Heart left ventricle (tissue), 16 donors: ENCODE measurements around the gene CHD5. TPM values are rescaled to one million over a fixed set of nuclear protein-coding genes. Genes with fewer than 3 reads are reported as not detected.

Source experiments
- ATAC-seq, 4 donors: fragments of 200-7000 bp; cut with Tn5 transposase; one replicate each; pipeline ENCODE4 v1.9.1; 2020 to 2022; ENCODE audit warnings: moderate library complexity in 4 of 4, mild to moderate bottlenecking in 3 of 4, moderate number of reproducible peaks in 1 of 4
- DNase-seq, 5 donors: peaks; one replicate each; pipeline ENCODE4 v3.0.0-alpha.2; 2020
- H3K27ac ChIP-seq, 12 donors: fragments of 200-600 bp; sonication (generic) in 4 of 12; one replicate each; pipeline versions ENCODE4 v1.5.0 to v1.8.0; 2016 to 2022; ENCODE audit warnings: mild to moderate bottlenecking in 2 of 12
- H3K27me3 ChIP-seq, 9 donors: fragments of 200-600 bp; sonication (generic) in 2 of 9; one replicate each; pipeline versions ENCODE4 v1.5.1 to v1.8.0; 2016 to 2022; ENCODE audit warnings: mild to moderate bottlenecking in 3 of 9
- H3K36me3 ChIP-seq, 9 donors: fragments of 200-600 bp; sonication (generic) in 2 of 9; one replicate each; pipeline versions ENCODE4 v1.5.0 to v1.8.0; 2018 to 2022; ENCODE audit warnings: mild to moderate bottlenecking in 2 of 9
- H3K4me1 ChIP-seq, 12 donors: fragments of 200-600 bp; sonication (generic) in 4 of 12; one replicate each; pipeline versions ENCODE4 v1.5.0 to v1.8.0; 2016 to 2022; ENCODE audit warnings: mild to moderate bottlenecking in 3 of 12
- H3K4me3 ChIP-seq, 12 donors: fragments of 200-600 bp; sonication (generic) in 4 of 12; one replicate each; pipeline versions ENCODE4 v1.5.0 to v1.8.0; 2017 to 2022; ENCODE audit warnings: mild to moderate bottlenecking in 9 of 12, moderate library complexity in 4 of 12
- H3K9me3 ChIP-seq, 12 donors: fragments of 200-600 bp; sonication (generic) in 4 of 12; one replicate each; pipeline versions ENCODE4 v1.5.0 to v1.8.0; 2016 to 2022; ENCODE audit warnings: mild to moderate bottlenecking in 1 of 12
- CTCF ChIP-seq, 12 donors: fragments of 200-600 bp; sonication (generic) in 4 of 12; IDR thresholded peaks; one replicate each; pipeline versions ENCODE4 v1.5.0 to v1.8.0; 2018 to 2022; ENCODE audit warnings: antibody characterized with exemption in 12 of 12, mild to moderate bottlenecking in 5 of 12
- POLR2A ChIP-seq, 2 donors: fragments of 450-650 bp; IDR thresholded peaks; one replicate each; pipeline ENCODE4 v1.6.1; 2017; ENCODE audit warnings: antibody characterized with exemption in 2 of 2, mild to moderate bottlenecking in 2 of 2, moderate library complexity in 2 of 2
- WGBS, 4 donors: extraction: QIAGEN DNeasy Blood & Tissue Kit in 2 of 4; methylation state at CpG; one replicate each; pipeline versions ENCODE4 v1.1.5 to v1.1.7; 2013 to 2018; 5-methylcytosine and 5-hydroxymethylcytosine counted together
- intact Hi-C, 10 donors: fragments of 100-400 bp; cut with DNase I; formaldehyde crosslinking; loops; one replicate each; pipeline versions ENCODE4 v1.11.1 to v1.14.2; 2022
- polyA plus RNA-seq, 2 donors: library from polyadenylated mRNA; stranded (reverse); fragments of 200-250 nt; gene quantifications; one replicate each; pipeline ENCODE4 v1.2.3, GENCODE V29; 2013
- total RNA-seq, 9 donors: library from RNA; depleted of rRNA in 2 of 9; stranded (reverse); fragments of >200 nt in 2 of 9; fragmentation: NEBNext Ultra II Directional in 3 of 9; extraction: Animal tissue kit (Norgen Biotek cat#: 25700) in 3 of 9; gene quantifications; one replicate each; pipeline versions ENCODE4 v1.1.0 to v1.2.4, GENCODE V29; 2016 to 2023
- donor health status: ischemic (EF 13 %, LVEDD 7.1; RV severe dilation, severe dysfunction).
- donor health status: healthy with polysubstance abuse.
- donor health status: DM: no; HTN: yes; CAD: no.
- donor health status: DM: no; HTN: no; CAD: no.
- donor health status: ischemic (EF 25% LVEDD 6.9; RV normal size, moderate dysfunction).
- donor health status: ischemic (EF 25% LVEDD 5.7; RV mildly dilated, moderate dysfunction).
- donor health status: healthy.
- donor health status: DM: yes; HTN: yes; CAD: no.
- donor health status: ischemic (EF 35%, LVEDD 5.7; RV mildly dilated, moderate dysfunction).
- donor health status: nonischemic (EF 11% LVEDD 7.7; RV severe dilation, severe dysfunction).
- donor health status: DM: yes; HTN: yes; CAD: no.
- donor health status: PGD.
- donor health status: ischemic (EF 29% LVEDD 5.4; RV normal size, mild dysfunction).
- donor health status: nonischemic (EF 23%, LVEDD 6.1; RV moderate dilation, normal function).

CHD5 gene
- total and polyA plus RNA-seq, 11 donors, result 0.07 to 1.3 (median 0.22) TPM; not detected in 2

GRCh38 chr1:6123816-6124215, 56.3 kb downstream of the CHD5 start:
- intact Hi-C loops, result loop anchor here in 1 of 10 donors (5.0 kb wide), 1 partner anchor 43 kb away; no protein-coding TSS in a partner anchor
- ATAC-seq (no peak), DNase-seq (peak in 2 of 5 donors; percentile 7 to 46)
- WGBS, 4 donors, result 82 to 83% (median 82%) methylated on average over 3 to 10 of the region's 10 CpGs
- TF ChIP-seq POLR2A (IDR thresholded peaks at IDR 0.05) (no peak), CTCF (IDR thresholded peaks at IDR 0.05) (no peak)
- H3K27ac ChIP-seq, result no peak overlapping the region
- no peak overlapping the region for H3K4me3 ChIP-seq
- peaks cover 0 to 12% (median 0%) of the 10 kb centered on the region in 12 donors for H3K4me1 ChIP-seq
- H3K9me3 ChIP-seq, result no peaks in the 10 kb centered on the region
- H3K36me3 ChIP-seq, result no peaks in the 10 kb centered on the region
- peaks cover 0 to 26% (median 0%) of the 10 kb centered on the region in 9 donors for H3K27me3 ChIP-seq

DNA sequence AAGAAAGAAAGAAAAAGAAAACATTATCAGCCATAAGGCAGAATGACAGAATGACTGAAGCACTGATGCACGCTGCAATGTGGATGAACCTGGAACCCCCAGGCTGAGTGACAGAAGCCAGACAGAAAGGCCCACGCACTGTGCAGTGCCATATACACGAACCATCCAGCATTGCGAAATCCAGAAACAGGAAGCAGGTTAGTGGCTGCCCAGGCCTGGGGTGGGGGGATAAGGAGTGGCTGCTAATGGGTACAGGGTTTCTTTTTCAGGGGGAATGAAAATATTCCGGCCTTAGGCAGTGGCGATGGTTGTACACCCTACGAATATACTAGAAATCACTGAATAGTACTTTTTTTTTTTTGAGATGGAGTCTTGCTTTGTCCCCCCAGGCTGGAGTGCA, 57.0 kb downstream of the CHD5 start:
- Histone ChIP-seq H3K4me1 (peaks cover 0 to 12% (median 0%) of the 10 kb centered on the region in 12 donors), H3K27me3 (peaks cover 0 to 26% (median 0%) of the 10 kb centered on the region in 9 donors), H3K36me3 (no peaks in the 10 kb centered on the region), H3K27ac (no peak overlapping the region), H3K9me3 (peaks cover 0 to 1% (median 0%) of the 10 kb centered on the region in 12 donors), H3K4me3 (no peak overlapping the region)
- intact Hi-C loops, result loop anchor here in 1 of 10 donors (5.0 kb wide), 1 partner anchor 44 kb away; no protein-coding TSS in a partner anchor
- TF ChIP-seq CTCF (IDR thresholded peaks at IDR 0.05), result no peak
- whole genome bisulfite sequencing, 4 donors, result 74 to 85% (median 79%) methylated on average over 7 of the region's 7 CpGs
- ATAC-seq (no peak), DNase-seq (peak in 2 of 5 donors; percentile 17 to 21)

DNA sequence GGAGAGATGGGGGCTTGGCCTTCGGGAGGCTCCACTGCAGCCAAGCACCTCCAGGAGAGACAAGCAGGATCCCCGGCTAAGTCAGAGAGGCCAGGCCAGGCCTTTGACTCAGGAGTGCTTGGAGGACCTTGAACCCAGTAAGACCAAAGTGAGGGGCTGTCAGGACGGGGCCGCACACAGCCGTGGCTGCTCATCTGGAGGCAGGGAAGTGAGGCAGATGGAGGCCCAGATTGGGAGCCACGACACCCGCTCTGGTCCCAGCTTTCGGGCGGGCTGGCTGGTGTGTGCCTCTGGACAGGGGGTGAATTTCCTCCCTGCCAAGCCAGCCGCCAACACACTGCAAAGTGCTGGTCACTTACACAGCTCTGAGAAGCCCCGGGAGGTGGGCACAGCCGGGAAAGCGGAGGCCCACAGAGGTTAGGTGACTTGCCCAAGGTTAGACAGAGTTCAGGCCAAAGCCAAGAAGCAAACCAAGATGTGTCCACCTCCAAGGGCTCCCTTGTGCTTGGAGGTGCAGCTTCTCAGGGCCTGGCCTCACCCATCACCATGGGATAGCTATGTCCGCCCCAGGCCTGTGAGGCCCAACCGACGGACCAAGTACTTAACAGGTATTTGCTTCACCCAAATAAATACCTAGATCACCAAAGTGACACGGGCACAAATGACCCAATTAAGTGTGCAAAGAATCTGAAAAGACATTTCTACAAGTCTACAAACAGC, 58.3 kb downstream of the CHD5 start:
- no peaks in the 10 kb centered on the region for H3K4me1 ChIP-seq
- WGBS, 4 donors, result 91 to 97% (median 93%) methylated on average over 13 to 17 of the region's 17 CpGs
- peaks cover 0 to 18% (median 0%) of the 10 kb centered on the region in 9 donors for H3K27me3 ChIP-seq
- no peak overlapping the region for H3K27ac ChIP-seq
- no peaks in the 10 kb centered on the region for H3K36me3 ChIP-seq
- ATAC-seq (no peak), DNase-seq (peak in 3 of 5 donors; percentile 15 to 43 (median 18))
- no peak overlapping the region for H3K4me3 ChIP-seq
- intact Hi-C loops, result loop anchor here in 1 of 10 donors (5.0 kb wide), 1 partner anchor 45 kb away; no protein-coding TSS in a partner anchor
- peaks cover 0 to 14% (median 6%) of the 10 kb centered on the region in 12 donors for H3K9me3 ChIP-seq
- TF ChIP-seq CTCF (IDR thresholded peaks at IDR 0.05) (no peak), POLR2A (IDR thresholded peaks at IDR 0.05) (no peak)

DNA sequence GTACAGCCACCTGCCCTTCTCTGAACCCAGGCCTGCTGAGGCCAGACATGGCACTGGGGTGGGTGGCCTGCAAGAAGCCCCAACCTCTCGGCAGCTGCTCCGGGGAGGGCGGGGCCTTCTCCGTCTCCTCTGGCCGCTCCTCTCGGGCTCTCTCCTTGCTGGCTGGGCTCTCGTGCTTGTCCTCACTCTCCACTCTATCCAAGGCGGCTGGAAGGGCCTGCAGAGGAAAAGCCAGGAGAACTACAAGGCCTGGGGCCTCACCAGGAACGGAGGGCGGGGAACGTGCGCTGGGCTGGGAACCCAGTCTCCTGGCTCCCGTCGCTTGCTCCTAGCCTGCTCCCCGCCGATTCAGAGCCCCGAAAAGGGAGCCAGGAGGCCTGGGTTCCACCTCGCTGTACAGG, 59.1 kb downstream of the CHD5 start:
- ATAC-seq (no peak), DNase-seq (peak in 2 of 5 donors; percentile 12 to 52)
- intact Hi-C loops, result loop anchor here in 1 of 10 donors (5.0 kb wide), 1 partner anchor 46 kb away; no protein-coding TSS in a partner anchor

More for the DNA sequence above, 59.1 kb downstream of the CHD5 start:
- no peak overlapping the region for H3K27ac ChIP-seq
- TF ChIP-seq CTCF (IDR thresholded peaks at IDR 0.05), result no peak
- TF ChIP-seq POLR2A (IDR thresholded peaks at IDR 0.05), result no peak
- H3K4me1 ChIP-seq, result no peaks in the 10 kb centered on the region
- WGBS, 4 donors, result 85 to 88% (median 86%) methylated on average over 18 of the region's 18 CpGs
- no peaks in the 10 kb centered on the region for H3K36me3 ChIP-seq
- no peak overlapping the region for H3K4me3 ChIP-seq
- peaks cover 0 to 14% (median 0%) of the 10 kb centered on the region in 9 donors for H3K27me3 ChIP-seq
- peaks cover 0 to 21% (median 8%) of the 10 kb centered on the region in 12 donors for H3K9me3 ChIP-seq
